K562 (cell line): Measurements from ENCODE around the gene KCNH2. TPM values are rescaled to one million over a fixed set of nuclear protein-coding genes. Genes with fewer than 3 reads are reported as not detected.

Source experiments
- ATAC-seq: fragments of 200-7000 bp; cut with Tn5 transposase; 3 replicates; pipeline ENCODE4 v1.9.1; 2020; ENCODE audit warnings: moderate library complexity
- BruUV-seq: library from RNA; stranded (reverse); fragments of 400-500 nt; replicated peaks from 2 replicates; lab custom pipeline; 2021; lab: Mats Ljungman, UMichigan
- CTCF ChIA-PET: fragments of 300-600 bp; formaldehyde crosslinking; extraction: SDS; loops from one replicate; lab custom pipeline; 2021; ENCODE audit warnings: low intra/inter-chr PET ratio; lab: Yijun Ruan, JAX
- POLR2A ChIA-PET: fragments of 300-600, 350-650 bp; sonication (Branson Sonifier 250); formaldehyde crosslinking; extraction: SDS; loops from one replicate; lab custom pipeline; 2021; ENCODE audit warnings: antibody characterized with exemption, inconsistent platforms; lab: Yijun Ruan, JAX
- DNase-seq, 4 experiments: peaks; one replicate each; pipeline versions ENCODE4 v3.0.0 to v3.0.0-alpha.2; 2011 to 2018; ENCODE audit warnings: low spot score in 3 of 4, mixed read lengths in 3 of 4; ENCODE audit errors: extremely low read depth in 1 of 4
- FAIRE-seq: peaks from 2 replicates; lab custom pipeline; 2011; peaks lifted over from hg19 to GRCh38; lab: Jason Lieb, UNC
- H2AFZ ChIP-seq: 2 replicates; pipeline ENCODE4 v1.6.0; 2011; ENCODE audit warnings: low read depth, low read length, control low read depth, inconsistent platforms
- H3K27ac ChIP-seq: fragments of 200-600 bp; 3 replicates; pipeline ENCODE4 v1.8.0; 2011; ENCODE audit warnings: low read depth, mild to moderate bottlenecking, control low read depth, inconsistent platforms, low read length, moderate library complexity, mixed read lengths; ENCODE audit errors: extremely low read depth
- H3K27me3 ChIP-seq, 2 experiments: fragments of 300-600 bp in 1 of 2; 2 replicates in 1 of 2; 3 replicates in 1 of 2; pipeline versions ENCODE4 v1.6.0 to v1.8.0; 2011; ENCODE audit warnings: inconsistent platforms in 2 of 2, low read length in 2 of 2, mild to moderate bottlenecking in 1 of 2, mixed read lengths in 1 of 2, moderate library complexity in 1 of 2; ENCODE audit not compliant: control insufficient read depth in 2 of 2, insufficient read depth in 2 of 2
- H3K36me3 ChIP-seq: fragments of 300-600 bp; 3 replicates; pipeline ENCODE4 v1.8.0; 2011; ENCODE audit warnings: mild to moderate bottlenecking, low read length, inconsistent platforms; ENCODE audit not compliant: control insufficient read depth, insufficient read depth
- H3K4me1 ChIP-seq, 2 experiments: fragments of 200-600 bp in 1 of 2; replicated peaks in 1 of 2; 2 replicates in 1 of 2; 3 replicates in 1 of 2; pipeline versions ENCODE4 v1.5.1 to v1.8.0; 2011; ENCODE audit warnings: inconsistent platforms in 2 of 2, low read length in 2 of 2, mild to moderate bottlenecking in 1 of 2, mixed read lengths in 1 of 2, moderate library complexity in 1 of 2; ENCODE audit not compliant: control insufficient read depth in 2 of 2, insufficient read depth in 2 of 2
- H3K4me2 ChIP-seq: 2 replicates; pipeline ENCODE4 v1.6.1; 2011; ENCODE audit warnings: low read length, control low read depth, inconsistent platforms, mixed read lengths; ENCODE audit not compliant: insufficient read depth
- H3K4me3 ChIP-seq: fragments of 200-600 bp; sonication (generic), shearing (Covaris generic); 2 replicates; pipeline ENCODE4 v1.5.1; 2016; ENCODE audit warnings: control low read depth, inconsistent platforms
- H3K79me2 ChIP-seq: fragments of 200-600 bp; 3 replicates; pipeline ENCODE4 v1.8.0; 2011; ENCODE audit warnings: low read length, inconsistent platforms; ENCODE audit not compliant: control insufficient read depth, insufficient read depth
- H3K9ac ChIP-seq, 2 experiments: 2 replicates each; pipeline versions ENCODE4 v1.6.0 to v1.6.1; 2011; ENCODE audit warnings: low read depth in 2 of 2, low read length in 2 of 2, control low read depth in 1 of 2, inconsistent platforms in 1 of 2, mild to moderate bottlenecking in 1 of 2, mixed read lengths in 1 of 2; ENCODE audit not compliant: insufficient read depth in 1 of 2
- H3K9me1 ChIP-seq: one replicate; pipeline ENCODE4 v1.6.0; 2011; ENCODE audit warnings: inconsistent platforms, mild to moderate bottlenecking, low read length, moderate library complexity; ENCODE audit not compliant: control insufficient read depth, insufficient read depth
- H3K9me3 ChIP-seq: replicated peaks from 2 replicates; pipeline ENCODE4 v1.5.1; 2011; ENCODE audit warnings: low read depth, low read length, inconsistent platforms; ENCODE audit not compliant: control insufficient read depth, insufficient read depth
- H4K20me1 ChIP-seq: replicated peaks from 2 replicates; pipeline ENCODE4 v1.6.1; 2011; ENCODE audit warnings: low read length, inconsistent platforms, mixed read lengths; ENCODE audit not compliant: control insufficient read depth, insufficient read depth
- CCAR2 ChIP-seq: fragments of 200-400 bp; formaldehyde crosslinking; IDR thresholded peaks from 2 replicates; pipeline ENCODE4 v1.6.1; 2017; ENCODE audit warnings: mild to moderate bottlenecking, low read depth, low read length
- FOXP1 ChIP-seq: sonication (generic); formaldehyde crosslinking; IDR thresholded peaks from 2 replicates; pipeline ENCODE4 v1.8.0; 2022; ENCODE audit warnings: mild to moderate bottlenecking, missing genetic modification reagents
- HNRNPL ChIP-seq: fragments of 200-400 bp; formaldehyde crosslinking; IDR thresholded peaks from 2 replicates; pipeline ENCODE4 v1.6.1; 2017; ENCODE audit warnings: low read depth, mild to moderate bottlenecking, low read length
- MTA2 ChIP-seq: fragments of 450-650 bp; IDR thresholded peaks from 2 replicates; pipeline ENCODE4 v1.6.1; 2016; ENCODE audit warnings: low read depth
- SIX5 ChIP-seq, 2 experiments: IDR thresholded peaks; 2 replicates each; pipeline ENCODE4 v1.6.1; 2011; ENCODE audit warnings: low read length in 2 of 2, borderline replicate concordance in 1 of 2, low read depth in 1 of 2, mild to moderate bottlenecking in 1 of 2, moderate library complexity in 1 of 2; ENCODE audit not compliant: insufficient read depth in 1 of 2
- ZNF175 ChIP-seq: fragments of 200-800 bp; sonication (Bioruptor generic); IDR thresholded peaks from 2 replicates; pipeline ENCODE4 v1.6.1; 2016; ENCODE audit warnings: low read depth, mild to moderate bottlenecking, missing genetic modification characterization, missing compliant biosample characterization
- WGBS: fragments of 100-300 bp; shearing (Covaris generic); methylation state at CpG from one replicate; pipeline ENCODE4 v1.1.6; 2016; ENCODE audit warnings: low coverage, mixed read lengths; ENCODE audit not compliant: insufficient coverage; ENCODE audit errors: missing lambda C conversion rate; 5-methylcytosine and 5-hydroxymethylcytosine counted together
- in situ Hi-C: fragments of 300-500 bp; cut with MboI; formaldehyde crosslinking; loops from 4 replicates; pipeline ENCODE4 v1.15.0; 2018; ENCODE audit warnings: inconsistent platforms, mixed read lengths
- intact Hi-C: fragments of 100-400 bp; cut with micrococcal nuclease; formaldehyde crosslinking; loops from 2 replicates; pipeline ENCODE4 v1.14.2; 2022
- polyA plus RNA-seq, 8 experiments: library from polyadenylated mRNA; depleted of rRNA in 4 of 8; stranded (reverse) in 5 of 8; unstranded in 3 of 8; fragments of >200 nt; fragmentation: Nextera tagmentation in 2 of 8; fragmentation: Illumina TruSeq in 1 of 8; extraction: Ambion mirVana in 2 of 8; extraction: Trizol in 1 of 8; gene quantifications; 2 replicates each; pipeline versions ENCODE4 v1.2.1 to v1.2.3, GENCODE V29; 2011 to 2014; ENCODE audit warnings: inconsistent platforms in 1 of 8, missing spikeins in 1 of 8
- total RNA-seq, 7 experiments: library from RNA; depleted of rRNA in 6 of 7; stranded (reverse); fragments of >200 nt in 6 of 7; fragmentation: Illumina TruSeq in 2 of 7; extraction: Trizol in 2 of 7; gene quantifications; 2 replicates each; pipeline versions ENCODE4 v1.2.1 to v1.2.3, GENCODE V29; 2011 to 2021; ENCODE audit warnings: low replicate concordance in 1 of 7

The KCNH2 gene
- total and polyA plus RNA-seq, 9 of the 15 experiments (the other 6 are each of a cell fraction or from before 2014, with no cell fraction given), result 18.1 to 368 (median 218) TPM

DNA sequence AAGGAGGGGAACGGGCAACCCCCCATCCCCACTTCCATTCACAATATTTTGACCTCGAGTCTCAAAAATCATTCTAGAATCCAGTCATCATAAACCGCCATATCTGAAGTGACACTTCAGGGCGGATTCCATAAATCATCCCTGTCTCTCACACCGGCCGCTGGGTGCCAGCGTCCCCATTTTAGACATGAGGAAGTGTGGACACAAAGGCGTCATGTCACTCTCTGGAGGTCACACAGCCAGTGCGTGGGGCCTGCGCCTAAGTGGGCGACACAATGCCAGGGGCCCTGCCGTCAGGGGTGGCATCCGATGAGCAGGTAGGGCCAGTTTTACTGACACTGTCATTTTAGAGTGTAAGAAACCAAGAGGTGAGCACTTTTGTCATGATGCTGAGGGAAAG is 19.5 kb downstream of the KCNH2 start (continued):
- TF ChIP-seq SIX5 (IDR thresholded peaks at IDR 0.05; ENCODE audit: borderline replicate concordance in 1 of 2, insufficient read depth in 1 of 2, low read depth in 1 of 2, low read length in 2 of 2) (no peak), CCAR2 (no peak), MTA2 (0 out of 2 replicates have a peak, but pooled peaks have one; percentile 4)

- intact Hi-C loops (loop anchor here (5.0 kb wide), 1 partner anchor 636 kb away; the partner anchor contains the start of genes ACTR3C and LRRC61), in situ Hi-C loops (no loop called here)
- H3K79me2 ChIP-seq, result peaks cover 85% of the 10 kb centered on the region
- H3K4me2 ChIP-seq, result no peak overlapping the region
- H3K4me3 ChIP-seq, result no peak overlapping the region
- no peak overlapping the region for H2AFZ ChIP-seq
- H3K27ac ChIP-seq, result peak overlapping the region; percentile 99
- peaks cover 5% of the 10 kb centered on the region; the same call in 1 of the 2 replicates for H4K20me1 ChIP-seq
- no peak overlapping the region for H3K9ac ChIP-seq
- FAIRE-seq, result no peak
- H3K9me1 ChIP-seq, result no peaks in the 10 kb centered on the region
- WGBS, result 94% methylated on average over 58 of the region's 74 CpGs
- ATAC-seq, result no peak
- ChIA-PET CTCF (interaction anchor here (0.6 kb wide), 1 partner anchor 357 kb away, joined by 3 read pairs; no protein-coding TSS in a partner anchor), POLR2A (interaction anchor here (1.0 kb wide), 1 partner anchor 17 kb away, joined by 3 read pairs; no protein-coding TSS in a partner anchor)
- TF ChIP-seq ZNF175, result 0 out of 2 replicates have a peak, but pooled peaks have one; percentile 26
- TF ChIP-seq FOXP1 (CRISPR knock-in tag), result no peak
- 0 out of 2 replicates have a peak, but pooled peaks have one; percentile 23 for TF ChIP-seq HNRNPL
- no TSS peak for BruUV-seq
- H3K36me3 ChIP-seq, result peaks cover 36% of the 10 kb centered on the region; the same call in 2 of the 3 replicates
- H3K9me3 ChIP-seq, result no peaks in the 10 kb centered on the region
- no peaks in the 10 kb centered on the region for H3K27me3 ChIP-seq
- DNase-seq, result no peak
- H3K4me1 ChIP-seq, result peaks cover 71 to 94% of the 10 kb centered on the region in 2 experiments
These were observed 20.0 kb downstream of the KCNH2 start for GRCh38 chr7:150958062-150958552.
